HepG2 (cell line): ENCODE results near the gene ERVH48-1. TPM values are rescaled to one million over a fixed set of nuclear protein-coding genes. Genes with fewer than 3 reads are reported as not detected.

Experiments
- BCL6 ChIP-seq: IDR thresholded peaks from 2 replicates; pipeline ENCODE4 v1.6.1; 2016; ENCODE audit warnings: missing genetic modification reagents, missing compliant biosample characterization
- HHEX ChIP-seq: IDR thresholded peaks from 2 replicates; pipeline ENCODE4 v1.6.1; 2016; ENCODE audit warnings: control low read depth
- HMG20A ChIP-seq: IDR thresholded peaks from 2 replicates; pipeline ENCODE4 v1.6.1; 2016; ENCODE audit warnings: borderline replicate concordance
- HNRNPH1 ChIP-seq: fragments of 200-400 bp; formaldehyde crosslinking; optimal IDR thresholded peaks from 2 replicates; pipeline ENCODE3; 2017; ENCODE audit warnings: mild to moderate bottlenecking, low read depth, low read length
- MTA3 ChIP-seq: sonication (generic); formaldehyde crosslinking; IDR thresholded peaks from 2 replicates; pipeline ENCODE4 v1.4.0; 2020; ENCODE audit warnings: missing genetic modification reagents
- RAD51 ChIP-seq: fragments of 450-650 bp; IDR thresholded peaks from 2 replicates; pipeline ENCODE4 v1.6.1; 2016; ENCODE audit warnings: borderline replicate concordance
- SOX6 ChIP-seq, 2 experiments: fragments of 450-650 bp in 1 of 2; sonication (generic) in 1 of 2; formaldehyde crosslinking in 1 of 2; IDR thresholded peaks; 2 replicates each; pipeline versions ENCODE4 v1.4.0 to v1.6.1; 2017 to 2020; ENCODE audit warnings: antibody characterized with exemption in 1 of 2, mild to moderate bottlenecking in 1 of 2, missing genetic modification reagents in 1 of 2
- ZFY ChIP-seq: sonication (generic); formaldehyde crosslinking; IDR thresholded peaks from 2 replicates; pipeline ENCODE4 v1.4.0; 2020; ENCODE audit warnings: missing genetic modification reagents
- ZNF775 ChIP-seq: sonication (generic); formaldehyde crosslinking; IDR thresholded peaks from 2 replicates; pipeline ENCODE4 v1.4.0; 2020; ENCODE audit warnings: missing genetic modification reagents, mild to moderate bottlenecking, moderate library complexity, borderline replicate concordance
- ZNF883 ChIP-seq: sonication (generic); formaldehyde crosslinking; IDR thresholded peaks from 2 replicates; pipeline ENCODE4 v1.5.1; 2020; ENCODE audit warnings: mild to moderate bottlenecking, missing genetic modification reagents; ENCODE audit errors: not compliant biosample characterization
- polyA plus RNA-seq, 8 experiments: library from polyadenylated mRNA; depleted of rRNA in 3 of 8; stranded (reverse) in 7 of 8; unstranded in 1 of 8; fragments of >200 nt; fragmentation: Illumina TruSeq in 4 of 8; extraction: Trizol in 4 of 8; gene quantifications; 2 replicates each; pipeline versions ENCODE4 v1.2.1 to v1.2.3, GENCODE V29; 2011 to 2016; ENCODE audit warnings: low read depth in 4 of 8, missing spikeins in 1 of 8, mixed read lengths in 1 of 8; ENCODE audit not compliant: insufficient read depth in 1 of 8
- total RNA-seq, 5 experiments: library from RNA; depleted of rRNA; stranded (reverse); fragments of >200 nt; fragmentation: Illumina TruSeq; extraction: Trizol; gene quantifications; 2 replicates each; pipeline ENCODE4 v1.2.3, GENCODE V29; 2016; ENCODE audit warnings: low read depth in 1 of 5
- TF ChIP-seq, protein P1 (sequence below): sonication (generic); formaldehyde crosslinking; IDR thresholded peaks from 2 replicates; pipeline ENCODE4 v1.4.0; 2020; ENCODE audit warnings: missing genetic modification reagents
- TF ChIP-seq, protein P2 (sequence below): fragments of 450-650 bp; IDR thresholded peaks from 2 replicates; pipeline ENCODE4 v1.6.1; 2017; ENCODE audit warnings: mild to moderate bottlenecking
- TF ChIP-seq, protein P3 (sequence below): IDR thresholded peaks from 2 replicates; pipeline ENCODE4 v1.6.1; 2016; ENCODE audit warnings: mild to moderate bottlenecking
- TF ChIP-seq, protein P4 (sequence below): IDR thresholded peaks from 2 replicates; pipeline ENCODE4 v1.6.1; 2016; ENCODE audit warnings: missing compliant biosample characterization, missing genetic modification reagents, borderline replicate concordance

Gene ERVH48-1
- total and polyA plus RNA-seq, 2 of the 13 experiments (the other 11 are each of a cell fraction or from before 2014, with no cell fraction given), result 1.8 TPM; not detected in 1

DNA sequence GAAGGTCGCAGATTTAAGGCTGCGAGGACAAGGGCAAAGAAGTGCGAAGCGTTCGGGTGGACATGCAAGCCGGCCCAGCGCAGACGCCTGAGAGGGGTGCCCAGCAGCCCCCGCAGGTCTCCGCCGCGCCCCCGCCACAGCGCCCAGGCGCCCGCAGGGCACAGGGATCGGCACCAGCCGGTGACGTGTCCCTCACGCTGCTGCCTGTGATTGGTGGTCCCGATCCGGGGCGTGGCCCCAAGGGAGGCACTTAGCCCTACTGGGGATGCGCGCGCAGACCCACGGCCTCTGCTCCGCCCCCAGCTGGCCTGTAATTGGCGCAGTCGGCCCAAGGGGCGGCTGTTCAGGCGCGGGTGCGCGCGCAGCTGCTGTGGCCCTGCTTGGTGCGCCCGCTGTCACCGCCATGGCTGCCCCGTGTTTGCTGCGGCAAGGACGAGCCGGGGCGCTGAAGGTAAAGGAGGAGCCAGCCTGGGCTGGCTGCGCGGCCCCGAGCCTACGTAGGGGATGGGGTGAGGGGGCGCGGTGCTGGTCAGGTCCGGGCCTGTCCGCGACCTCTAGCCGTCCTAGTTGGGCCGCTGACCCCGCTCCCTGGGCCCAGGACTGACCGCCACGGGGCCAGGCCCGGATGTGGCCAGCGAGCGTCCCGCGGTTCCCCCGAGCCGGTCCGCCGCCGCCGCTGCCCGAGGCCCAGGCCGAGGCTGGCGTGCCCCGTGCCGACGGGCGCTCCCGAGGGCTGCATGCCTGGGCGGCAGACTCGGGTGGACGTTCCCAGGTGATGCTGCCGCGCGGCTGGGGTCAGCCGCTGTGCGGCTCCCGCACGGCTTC lies 32.3 kb downstream of the ERVH48-1 start, which contains the start of gene NDUFV3 (continued):
- no peak for TF ChIP-seq HMG20A (CRISPR knock-in tag)
- TF ChIP-seq ZNF883 (CRISPR knock-in tag), result peak; percentile 55
- TF ChIP-seq, protein P1, sequence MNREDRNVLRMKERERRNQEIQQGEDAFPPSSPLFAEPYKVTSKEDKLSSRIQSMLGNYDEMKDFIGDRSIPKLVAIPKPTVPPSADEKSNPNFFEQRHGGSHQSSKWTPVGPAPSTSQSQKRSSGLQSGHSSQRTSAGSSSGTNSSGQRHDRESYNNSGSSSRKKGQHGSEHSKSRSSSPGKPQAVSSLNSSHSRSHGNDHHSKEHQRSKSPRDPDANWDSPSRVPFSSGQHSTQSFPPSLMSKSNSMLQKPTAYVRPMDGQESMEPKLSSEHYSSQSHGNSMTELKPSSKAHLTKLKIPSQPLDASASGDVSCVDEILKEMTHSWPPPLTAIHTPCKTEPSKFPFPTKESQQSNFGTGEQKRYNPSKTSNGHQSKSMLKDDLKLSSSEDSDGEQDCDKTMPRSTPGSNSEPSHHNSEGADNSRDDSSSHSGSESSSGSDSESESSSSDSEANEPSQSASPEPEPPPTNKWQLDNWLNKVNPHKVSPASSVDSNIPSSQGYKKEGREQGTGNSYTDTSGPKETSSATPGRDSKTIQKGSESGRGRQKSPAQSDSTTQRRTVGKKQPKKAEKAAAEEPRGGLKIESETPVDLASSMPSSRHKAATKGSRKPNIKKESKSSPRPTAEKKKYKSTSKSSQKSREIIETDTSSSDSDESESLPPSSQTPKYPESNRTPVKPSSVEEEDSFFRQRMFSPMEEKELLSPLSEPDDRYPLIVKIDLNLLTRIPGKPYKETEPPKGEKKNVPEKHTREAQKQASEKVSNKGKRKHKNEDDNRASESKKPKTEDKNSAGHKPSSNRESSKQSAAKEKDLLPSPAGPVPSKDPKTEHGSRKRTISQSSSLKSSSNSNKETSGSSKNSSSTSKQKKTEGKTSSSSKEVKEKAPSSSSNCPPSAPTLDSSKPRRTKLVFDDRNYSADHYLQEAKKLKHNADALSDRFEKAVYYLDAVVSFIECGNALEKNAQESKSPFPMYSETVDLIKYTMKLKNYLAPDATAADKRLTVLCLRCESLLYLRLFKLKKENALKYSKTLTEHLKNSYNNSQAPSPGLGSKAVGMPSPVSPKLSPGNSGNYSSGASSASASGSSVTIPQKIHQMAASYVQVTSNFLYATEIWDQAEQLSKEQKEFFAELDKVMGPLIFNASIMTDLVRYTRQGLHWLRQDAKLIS (CRISPR knock-in tag), result no peak
- TF ChIP-seq SOX6 (IDR thresholded peaks at IDR 0.05), result no peak
- TF ChIP-seq SOX6 (CRISPR knock-in tag; IDR thresholded peaks at IDR 0.05), result peak; percentile 52
- no peak; the same call in 1 of the 2 replicates for TF ChIP-seq BCL6 (CRISPR knock-in tag)
- TF ChIP-seq, protein P2, sequence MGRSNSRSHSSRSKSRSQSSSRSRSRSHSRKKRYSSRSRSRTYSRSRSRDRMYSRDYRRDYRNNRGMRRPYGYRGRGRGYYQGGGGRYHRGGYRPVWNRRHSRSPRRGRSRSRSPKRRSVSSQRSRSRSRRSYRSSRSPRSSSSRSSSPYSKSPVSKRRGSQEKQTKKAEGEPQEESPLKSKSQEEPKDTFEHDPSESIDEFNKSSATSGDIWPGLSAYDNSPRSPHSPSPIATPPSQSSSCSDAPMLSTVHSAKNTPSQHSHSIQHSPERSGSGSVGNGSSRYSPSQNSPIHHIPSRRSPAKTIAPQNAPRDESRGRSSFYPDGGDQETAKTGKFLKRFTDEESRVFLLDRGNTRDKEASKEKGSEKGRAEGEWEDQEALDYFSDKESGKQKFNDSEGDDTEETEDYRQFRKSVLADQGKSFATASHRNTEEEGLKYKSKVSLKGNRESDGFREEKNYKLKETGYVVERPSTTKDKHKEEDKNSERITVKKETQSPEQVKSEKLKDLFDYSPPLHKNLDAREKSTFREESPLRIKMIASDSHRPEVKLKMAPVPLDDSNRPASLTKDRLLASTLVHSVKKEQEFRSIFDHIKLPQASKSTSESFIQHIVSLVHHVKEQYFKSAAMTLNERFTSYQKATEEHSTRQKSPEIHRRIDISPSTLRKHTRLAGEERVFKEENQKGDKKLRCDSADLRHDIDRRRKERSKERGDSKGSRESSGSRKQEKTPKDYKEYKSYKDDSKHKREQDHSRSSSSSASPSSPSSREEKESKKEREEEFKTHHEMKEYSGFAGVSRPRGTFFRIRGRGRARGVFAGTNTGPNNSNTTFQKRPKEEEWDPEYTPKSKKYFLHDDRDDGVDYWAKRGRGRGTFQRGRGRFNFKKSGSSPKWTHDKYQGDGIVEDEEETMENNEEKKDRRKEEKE, result no peak
- TF ChIP-seq, protein P3, sequence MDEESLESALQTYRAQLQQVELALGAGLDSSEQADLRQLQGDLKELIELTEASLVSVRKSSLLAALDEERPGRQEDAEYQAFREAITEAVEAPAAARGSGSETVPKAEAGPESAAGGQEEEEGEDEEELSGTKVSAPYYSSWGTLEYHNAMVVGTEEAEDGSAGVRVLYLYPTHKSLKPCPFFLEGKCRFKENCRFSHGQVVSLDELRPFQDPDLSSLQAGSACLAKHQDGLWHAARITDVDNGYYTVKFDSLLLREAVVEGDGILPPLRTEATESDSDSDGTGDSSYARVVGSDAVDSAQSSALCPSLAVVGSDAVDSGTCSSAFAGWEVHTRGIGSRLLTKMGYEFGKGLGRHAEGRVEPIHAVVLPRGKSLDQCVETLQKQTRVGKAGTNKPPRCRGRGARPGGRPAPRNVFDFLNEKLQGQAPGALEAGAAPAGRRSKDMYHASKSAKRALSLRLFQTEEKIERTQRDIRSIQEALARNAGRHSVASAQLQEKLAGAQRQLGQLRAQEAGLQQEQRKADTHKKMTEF, result peak; percentile 72
- TF ChIP-seq HHEX (CRISPR knock-in tag), result no peak
- TF ChIP-seq, protein P4, sequence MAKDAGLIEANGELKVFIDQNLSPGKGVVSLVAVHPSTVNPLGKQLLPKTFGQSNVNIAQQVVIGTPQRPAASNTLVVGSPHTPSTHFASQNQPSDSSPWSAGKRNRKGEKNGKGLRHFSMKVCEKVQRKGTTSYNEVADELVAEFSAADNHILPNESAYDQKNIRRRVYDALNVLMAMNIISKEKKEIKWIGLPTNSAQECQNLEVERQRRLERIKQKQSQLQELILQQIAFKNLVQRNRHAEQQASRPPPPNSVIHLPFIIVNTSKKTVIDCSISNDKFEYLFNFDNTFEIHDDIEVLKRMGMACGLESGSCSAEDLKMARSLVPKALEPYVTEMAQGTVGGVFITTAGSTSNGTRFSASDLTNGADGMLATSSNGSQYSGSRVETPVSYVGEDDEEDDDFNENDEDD, result no peak; the same call in 1 of the 2 replicates
- TF ChIP-seq MTA3, result no peak
- no peak; the same call in 1 of the 2 replicates for TF ChIP-seq ZNF775 (CRISPR knock-in tag)
- no peak for TF ChIP-seq RAD51
- TF ChIP-seq ZFY (CRISPR knock-in tag), result peak; percentile 100
- peak; percentile 39 for TF ChIP-seq HNRNPH1
